Measurements from ENCODE around the gene NSUN6.
A peak's percentile ranks its signal among the peaks of the same experiment; 100 is the strongest.
"Not testable (repeated sequence)": the region's sequence is repeated elsewhere in the genome, so short reads cannot be mapped to it uniquely, and the experiment has no call there.

Gene NSUN6

DNA sequence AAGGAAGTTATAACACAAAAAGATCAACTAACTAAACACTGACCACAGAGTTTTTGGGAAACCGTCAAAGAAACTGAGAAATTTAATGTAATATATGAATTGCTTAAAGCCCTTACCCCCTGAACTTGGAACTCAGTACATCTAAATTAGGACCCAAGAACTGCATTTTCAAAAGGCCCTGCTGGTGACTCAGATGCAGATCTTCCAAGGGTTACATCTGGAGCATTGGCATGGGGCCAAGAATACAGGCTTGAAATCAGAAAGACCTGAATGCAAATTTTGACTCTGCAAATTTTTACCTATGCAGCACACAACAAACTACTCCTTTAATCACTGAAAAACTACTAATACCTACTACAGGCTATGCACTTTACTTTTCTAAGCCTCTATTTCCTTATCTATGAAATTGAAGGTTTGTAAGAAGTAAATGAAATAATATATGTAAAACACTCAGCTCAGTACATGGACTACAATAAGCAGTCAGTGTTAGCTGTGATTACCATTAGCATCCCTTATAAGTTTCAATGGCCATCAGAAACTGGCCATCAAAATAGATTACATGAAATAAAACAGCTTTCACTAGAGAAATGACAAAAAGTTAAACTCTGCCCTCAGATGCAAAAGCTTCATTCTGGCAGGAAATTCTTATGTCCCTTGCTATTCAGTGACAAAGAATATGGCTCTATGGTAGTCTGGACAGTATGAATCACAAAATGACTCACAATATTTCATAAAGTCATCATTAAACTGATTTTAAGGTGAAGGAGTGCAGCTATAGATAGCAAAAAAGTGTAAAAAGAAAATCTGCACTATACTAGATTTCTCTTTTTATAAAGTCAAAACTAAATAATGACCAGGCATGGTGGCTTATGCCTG is 43.6 kb downstream of the NSUN6 start:
- peak; percentile 54 for DNase-seq

- DNase-seq = peak; percentile 59
These were observed 45.2 kb downstream of the NSUN6 start for GRCh38 chr10:18606051-18606695.

- DNase-seq = no peak
These were observed 50.1 kb downstream of the NSUN6 start for GRCh38 chr10:18601321-18601720.

DNA sequence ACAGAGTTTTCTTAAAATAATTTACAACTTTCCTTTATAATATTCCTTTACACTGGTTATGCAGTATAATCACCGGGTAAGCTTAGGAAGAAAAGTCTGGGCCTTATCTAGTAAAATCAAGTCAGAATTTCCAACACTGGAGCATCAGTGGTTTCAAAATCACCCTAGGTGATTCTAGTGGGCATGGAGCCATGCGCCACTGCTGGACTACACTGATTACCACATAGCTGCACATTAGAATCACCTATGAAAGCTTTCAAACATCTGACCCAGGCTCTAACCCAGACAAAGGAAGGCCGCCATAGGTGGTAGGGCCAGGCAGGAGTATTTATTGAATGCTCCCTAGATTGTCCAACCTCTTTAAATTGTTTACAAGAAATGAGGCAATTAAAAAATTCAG is 52.0 kb downstream of the NSUN6 start:
- DNase-seq = no peak

DNA sequence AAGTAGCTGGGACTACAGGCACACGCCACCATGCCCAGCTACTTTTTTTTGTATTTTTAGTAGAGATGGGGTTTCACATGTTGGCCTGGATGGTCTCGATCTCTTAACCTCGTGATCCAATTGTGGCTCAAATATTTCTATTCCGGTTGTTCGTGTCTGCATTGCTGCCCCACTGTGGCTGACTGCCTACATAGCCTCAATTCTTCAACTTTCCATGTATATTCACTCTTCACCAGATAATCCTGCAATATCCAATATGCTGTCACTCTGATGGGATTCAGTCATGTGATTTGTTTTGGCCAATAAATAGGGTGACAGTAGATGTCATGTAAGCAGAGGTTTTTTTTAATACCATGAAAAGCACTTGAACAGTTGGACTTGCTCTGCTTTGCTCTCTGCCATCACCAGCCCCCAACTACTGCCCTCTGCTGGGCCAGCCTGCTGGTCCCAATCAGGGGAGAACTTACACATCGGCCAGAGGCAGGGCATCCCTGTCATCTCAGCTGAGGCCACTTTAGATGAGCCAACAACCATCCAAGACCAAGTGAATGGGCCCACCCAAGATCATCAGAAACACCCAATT is 56.7 kb downstream of the NSUN6 start:
- DNase-seq = peak; percentile 4

- not testable (repeated sequence) for DNase-seq
These were observed 60.2 kb downstream of the NSUN6 start for GRCh38 chr10:18591141-18591540.

- not testable (repeated sequence) for DNase-seq
These were observed 64.8 kb downstream of the NSUN6 start for GRCh38 chr10:18586637-18587036.

DNA sequence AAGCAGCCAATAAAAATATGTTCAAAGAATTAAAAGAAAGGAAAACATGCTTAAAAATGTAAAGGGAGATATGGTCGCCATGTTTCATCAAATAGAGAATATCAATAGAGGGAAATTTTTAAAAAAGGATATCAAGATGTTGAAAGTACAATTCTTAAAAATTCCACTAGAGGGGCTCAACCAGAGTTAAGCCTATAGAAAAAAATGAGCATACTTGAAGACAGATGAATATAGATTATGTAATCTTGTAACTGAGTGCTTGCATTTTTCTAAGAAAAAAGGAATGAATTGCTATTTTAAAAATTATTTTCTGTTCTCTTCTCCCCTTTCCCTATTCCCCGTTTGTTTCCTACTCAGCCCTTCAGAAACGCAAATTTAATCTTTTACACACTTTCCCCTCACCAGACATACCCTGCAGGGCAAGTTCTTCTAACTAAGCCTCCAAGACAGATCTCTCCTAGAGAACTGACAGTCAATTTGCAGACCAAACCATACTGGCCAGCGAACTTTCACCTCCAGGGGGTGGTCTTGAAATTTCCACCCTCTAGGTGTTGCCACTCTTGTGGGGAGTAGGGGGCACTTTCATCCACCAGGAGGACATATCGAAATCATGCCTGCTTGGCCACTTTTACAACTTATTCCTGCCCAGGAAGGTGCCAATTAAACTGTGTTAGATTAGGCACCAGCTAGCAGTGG is 67.7 kb downstream of the NSUN6 start:
- DNase-seq = no peak

DNA sequence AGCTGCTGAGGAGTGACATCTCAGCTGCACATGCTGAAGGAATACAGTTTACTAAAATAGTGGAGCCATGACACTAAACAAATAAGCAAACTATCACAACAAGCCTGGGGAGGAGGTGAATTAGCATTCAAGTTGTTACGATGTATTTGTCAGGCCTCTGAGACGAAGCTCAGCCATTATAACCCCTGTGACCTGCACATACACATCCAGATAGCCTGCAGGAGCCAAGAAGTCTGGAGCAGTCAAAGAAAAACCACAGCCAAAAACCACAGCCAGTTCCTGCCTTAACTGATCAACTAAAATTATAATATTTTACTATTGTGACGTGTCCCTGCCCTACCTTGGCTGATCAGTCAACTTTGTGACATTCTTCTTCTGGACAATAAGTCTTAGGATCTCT is 68.6 kb downstream of the NSUN6 start:
- DNase-seq = peak; percentile 71

- DNase-seq = no peak
These were observed 73.3 kb downstream of the NSUN6 start for GRCh38 chr10:18577823-18578685.

- DNase-seq = no peak
These were observed 74.8 kb downstream of the NSUN6 start for GRCh38 chr10:18576586-18576985.

DNA sequence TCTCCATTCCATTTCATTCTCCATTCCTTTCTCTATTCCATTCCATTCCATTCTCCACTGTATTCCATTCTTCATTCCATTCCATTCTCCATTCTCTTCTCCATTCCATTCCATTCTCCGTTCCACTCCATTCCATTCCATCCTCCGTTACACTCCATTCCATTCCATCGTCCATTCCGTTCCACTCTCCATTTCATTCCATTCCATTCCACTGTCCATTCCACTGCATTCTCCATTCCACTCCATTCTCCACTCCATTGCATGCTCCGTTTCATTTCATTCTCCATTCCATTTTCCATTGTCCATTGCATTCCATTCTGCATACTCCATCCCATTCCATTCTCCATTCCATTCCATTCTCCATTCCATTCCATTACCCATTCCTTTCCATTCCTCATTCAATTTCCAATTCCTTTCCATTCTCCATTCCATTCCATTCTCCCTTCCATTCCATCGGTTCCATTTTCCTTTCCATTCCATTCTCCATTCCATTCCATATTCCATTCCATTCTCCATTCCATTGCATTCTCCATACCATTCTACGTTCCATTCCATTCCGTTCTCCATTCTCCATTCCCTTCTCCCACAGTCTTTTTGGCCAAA is 78.3 kb downstream of the NSUN6 start:
- no peak for DNase-seq

DNA sequence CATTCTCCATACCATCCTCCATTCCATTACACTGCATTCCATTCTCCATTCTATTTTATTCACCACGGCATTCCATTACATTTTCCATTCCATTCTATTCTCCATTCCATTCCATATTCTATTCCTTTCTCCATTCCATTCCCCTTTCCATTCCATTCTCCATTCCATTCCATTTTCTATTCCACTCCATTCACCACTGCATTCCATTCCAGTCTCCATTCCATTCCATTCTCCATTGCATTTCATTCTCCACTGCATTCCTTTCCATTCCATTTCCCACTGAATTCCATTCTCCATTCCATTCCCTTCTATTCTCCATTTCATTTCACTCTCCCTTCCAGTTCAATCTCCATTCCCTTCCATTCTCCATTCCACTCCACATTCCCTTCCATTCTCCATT is 79.6 kb downstream of the NSUN6 start:
- DNase-seq = no peak

- no peak for DNase-seq
These were observed 80.3 kb downstream of the NSUN6 start for GRCh38 chr10:18571076-18571475.

GRCh38 chr10:18570386-18570785 is 81.0 kb downstream of the NSUN6 start:
- DNase-seq = not testable (repeated sequence)

GRCh38 chr10:18567343-18567856 is 84.0 kb downstream of the NSUN6 start:
- DNase-seq = no peak

DNA sequence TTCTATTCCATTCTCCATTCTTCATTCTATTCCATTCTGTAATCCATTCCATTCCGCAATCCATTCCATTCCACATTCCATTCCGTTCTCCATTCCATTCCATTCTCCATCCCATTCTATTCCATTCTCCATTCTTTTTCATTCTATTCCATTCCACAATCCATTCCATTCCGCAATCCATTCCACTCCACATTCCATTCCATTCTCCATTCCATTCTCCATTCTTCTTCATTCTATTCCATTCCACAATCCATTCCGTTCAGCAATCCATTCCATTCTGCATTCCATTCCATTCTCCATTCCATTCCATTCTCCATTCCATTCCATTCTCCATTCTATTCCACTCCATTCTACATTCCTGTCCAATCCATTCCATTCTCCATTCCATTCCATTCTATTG is 85.2 kb downstream of the NSUN6 start:
- DNase-seq = no peak

GRCh38 chr10:18565006-18565405 is 86.4 kb downstream of the NSUN6 start:
- DNase-seq = no peak

GRCh38 chr10:18563003-18563726 is 88.2 kb downstream of the NSUN6 start:
- no peak for DNase-seq

- no peak for DNase-seq
These were observed 89.4 kb downstream of the NSUN6 start for GRCh38 chr10:18561861-18562551.
